HCT116 (cell line): Measurements from ENCODE around the gene NCCRP1. TPM values are rescaled to one million over a fixed set of nuclear protein-coding genes. Genes with fewer than 3 reads are reported as not detected.

Source experiments
- ATAC-seq: fragments of 200-7000 bp; cut with Tn5 transposase; 2 replicates; pipeline ENCODE4 v1.9.1; 2020; ENCODE audit warnings: mild to moderate bottlenecking, moderate library complexity
- BruUV-seq: library from RNA; stranded (reverse); fragments of 400-500 nt; replicated peaks from 2 replicates; lab custom pipeline; 2021; lab: Mats Ljungman, UMichigan
- CTCF ChIA-PET: fragments of 300-600 bp; sonication (Branson Sonifier 250); formaldehyde crosslinking; loops from one replicate; lab custom pipeline; 2021; ENCODE audit warnings: antibody characterized with exemption; lab: Charles Lee
- POLR2A ChIA-PET: fragments of 300-600, 350-600 bp; sonication (Branson Sonifier 250); formaldehyde crosslinking; loops from one replicate; lab custom pipeline; 2021; ENCODE audit warnings: antibody characterized with exemption; lab: Charles Lee
- RAD21 ChIA-PET, 2 experiments: fragments of 300-600 bp; sonication (Branson Sonifier 250); formaldehyde crosslinking; loops; one replicate each; lab custom pipeline; 2023; ENCODE audit warnings: low total read pairs in 2 of 2; ENCODE audit not compliant: uncharacterized antibody in 2 of 2, unreplicated experiment in 2 of 2, low non-redundant PET in 1 of 2; lab: Charles Lee
- DNase-seq: peaks from one replicate; pipeline ENCODE4 v3.0.0-alpha.2; 2010; ENCODE audit warnings: low read depth, low spot score
- H2AFZ ChIP-seq: fragments of 200-600 bp; shearing (Covaris generic), sonication (generic); 2 replicates; pipeline ENCODE4 v1.6.1; 2017; ENCODE audit warnings: low read depth, mixed run types, mixed read lengths, antibody characterized with exemption, low read length; ENCODE audit not compliant: poor library complexity, severe bottlenecking
- H3K27ac ChIP-seq: 2 replicates; pipeline ENCODE4 v1.5.1; 2012; ENCODE audit warnings: low read depth, low read length
- H3K27me3 ChIP-seq: fragments of 200-600 bp; sonication (generic); 2 replicates; pipeline ENCODE4 v1.6.1; 2016; ENCODE audit warnings: mixed run types, low read length, mixed read lengths; ENCODE audit not compliant: insufficient read depth
- H3K36me3 ChIP-seq, 2 experiments: fragments of 200-500 bp in 1 of 2; fragments of 200-600 bp in 1 of 2; sonication (Bioruptor generic) in 1 of 2; sonication (generic) in 1 of 2; 2 replicates each; pipeline versions ENCODE4 v1.5.1 to v1.6.1; 2014 to 2016; ENCODE audit warnings: low read length in 2 of 2, inconsistent platforms in 1 of 2, mixed read lengths in 1 of 2, mixed run types in 1 of 2; ENCODE audit not compliant: insufficient read depth in 2 of 2, control insufficient read depth in 1 of 2
- H3K4me1 ChIP-seq, 2 experiments: fragments of 200-600 bp in 1 of 2; sonication (generic) in 1 of 2; 2 replicates each; pipeline versions ENCODE4 v1.5.1 to v1.6.1; 2012 to 2017; ENCODE audit warnings: low read length in 2 of 2, inconsistent platforms in 1 of 2, mild to moderate bottlenecking in 1 of 2, mixed read lengths in 1 of 2, mixed run types in 1 of 2, moderate library complexity in 1 of 2; ENCODE audit not compliant: insufficient read depth in 2 of 2, control insufficient read depth in 1 of 2
- H3K4me2 ChIP-seq: fragments of 200-600 bp; sonication (generic); 2 replicates; pipeline ENCODE4 v1.6.1; 2017; ENCODE audit warnings: mixed run types, low read length, mixed read lengths
- H3K4me3 ChIP-seq, 2 experiments: fragments of 200-600 bp in 1 of 2; sonication (generic) in 1 of 2; replicated peaks in 1 of 2; 2 replicates each; pipeline ENCODE4 v1.5.1; 2011 to 2016; ENCODE audit warnings: low read length in 2 of 2, control low read depth in 1 of 2, low read depth in 1 of 2, mild to moderate bottlenecking in 1 of 2, mixed read lengths in 1 of 2, mixed run types in 1 of 2
- H3K79me2 ChIP-seq: fragments of 200-600 bp; sonication (generic); 2 replicates; pipeline ENCODE4 v1.6.1; 2017; ENCODE audit warnings: mild to moderate bottlenecking, mixed run types, low read length, moderate library complexity, mixed read lengths; ENCODE audit not compliant: insufficient read depth
- H3K9ac ChIP-seq: fragments of 200-600 bp; sonication (generic); 2 replicates; pipeline ENCODE4 v1.6.1; 2016; ENCODE audit warnings: low read length, mixed read lengths
- H3K9me2 ChIP-seq: fragments of 200-600 bp; sonication (generic), shearing (Covaris generic); 2 replicates; pipeline ENCODE4 v1.6.1; 2017; ENCODE audit warnings: mixed run types, mild to moderate bottlenecking, moderate library complexity; ENCODE audit not compliant: insufficient read depth
- H3K9me3 ChIP-seq, 2 experiments: fragments of 200-500 bp in 1 of 2; fragments of 200-600 bp in 1 of 2; sonication (Bioruptor generic) in 1 of 2; sonication (generic) in 1 of 2; 2 replicates each; pipeline ENCODE4 v1.6.1; 2014 to 2017; ENCODE audit warnings: low read length in 2 of 2, mixed read lengths in 2 of 2, inconsistent platforms in 1 of 2, low read depth in 1 of 2, mild to moderate bottlenecking in 1 of 2, mixed run types in 1 of 2, moderate library complexity in 1 of 2; ENCODE audit not compliant: control insufficient read depth in 1 of 2, insufficient read depth in 1 of 2
- H4K20me1 ChIP-seq: fragments of 200-600 bp; sonication (generic), shearing (Covaris generic); 2 replicates; pipeline ENCODE4 v1.6.1; 2017; ENCODE audit warnings: mixed run types, mild to moderate bottlenecking, moderate library complexity; ENCODE audit not compliant: insufficient read depth
- CBX3 ChIP-seq: IDR thresholded peaks from 2 replicates; pipeline ENCODE4 v1.6.1; 2012; ENCODE audit warnings: low read depth
- CEBPB ChIP-seq: IDR thresholded peaks from 2 replicates; pipeline ENCODE4 v1.6.1; 2012; ENCODE audit warnings: low read depth
- CTCF ChIP-seq, 3 experiments: fragments of 200-600 bp in 1 of 3; sonication (generic) in 1 of 3; IDR thresholded peaks in 2 of 3; conservative IDR thresholded peaks in 1 of 3; 2 replicates each; pipeline ENCODE4 v1.5.1; 2012 to 2017; ENCODE audit warnings: low read depth in 2 of 3, low read length in 2 of 3, antibody characterized with exemption in 1 of 3, borderline replicate concordance in 1 of 3, control low read depth in 1 of 3, mild to moderate bottlenecking in 1 of 3, mixed read lengths in 1 of 3, mixed run types in 1 of 3, moderate library complexity in 1 of 3; ENCODE audit not compliant: insufficient read depth in 1 of 3
- EGR1 ChIP-seq: IDR thresholded peaks from 2 replicates; pipeline ENCODE4 v1.6.1; 2012; ENCODE audit warnings: low read depth
- FOSL1 ChIP-seq: IDR thresholded peaks from 2 replicates; pipeline ENCODE4 v1.6.1; 2012; ENCODE audit warnings: low read depth
- MAX ChIP-seq: IDR thresholded peaks from 2 replicates; pipeline ENCODE4 v1.6.1; 2012
- POLR2A ChIP-seq: IDR thresholded peaks from 2 replicates; pipeline ENCODE4 v1.7.0; 2011; ENCODE audit warnings: borderline replicate concordance; ENCODE audit not compliant: insufficient read depth, insufficient read length; ENCODE audit errors: extremely low read depth
- POLR2AphosphoS5 ChIP-seq: IDR thresholded peaks from 2 replicates; pipeline ENCODE4 v1.6.1; 2011; ENCODE audit warnings: mild to moderate bottlenecking, low read depth, low read length, moderate library complexity
- RAD21 ChIP-seq: IDR thresholded peaks from 2 replicates; pipeline ENCODE4 v1.6.1; 2012; ENCODE audit warnings: low read depth, mild to moderate bottlenecking
- SP1 ChIP-seq: IDR thresholded peaks from 2 replicates; pipeline ENCODE4 v1.6.1; 2012; ENCODE audit warnings: low read depth
- SRF ChIP-seq: IDR thresholded peaks from 2 replicates; pipeline ENCODE4 v1.6.1; 2012; ENCODE audit warnings: low read depth
- ZFX ChIP-seq: fragments of 450-650 bp; IDR thresholded peaks from 2 replicates; pipeline ENCODE4 v1.6.1; 2017
- intact Hi-C: fragments of 100-400 bp; cut with micrococcal nuclease; formaldehyde crosslinking; loops from 2 replicates; pipeline ENCODE4 v1.10.0; 2022
- total RNA-seq: library from RNA; stranded (reverse); gene quantifications from one replicate; pipeline ENCODE4 v1.2.1, GENCODE V29; 2021; ENCODE audit not compliant: unreplicated experiment
- TF ChIP-seq, protein P1 (sequence below): IDR thresholded peaks from 2 replicates; pipeline ENCODE4 v1.6.1; 2011; ENCODE audit warnings: mild to moderate bottlenecking, low read length, moderate library complexity; ENCODE audit not compliant: insufficient replicate concordance; ENCODE audit errors: extremely low read depth

Gene NCCRP1
- total RNA-seq, 1 experiment from 2014 or later = 0.12 TPM

DNA sequence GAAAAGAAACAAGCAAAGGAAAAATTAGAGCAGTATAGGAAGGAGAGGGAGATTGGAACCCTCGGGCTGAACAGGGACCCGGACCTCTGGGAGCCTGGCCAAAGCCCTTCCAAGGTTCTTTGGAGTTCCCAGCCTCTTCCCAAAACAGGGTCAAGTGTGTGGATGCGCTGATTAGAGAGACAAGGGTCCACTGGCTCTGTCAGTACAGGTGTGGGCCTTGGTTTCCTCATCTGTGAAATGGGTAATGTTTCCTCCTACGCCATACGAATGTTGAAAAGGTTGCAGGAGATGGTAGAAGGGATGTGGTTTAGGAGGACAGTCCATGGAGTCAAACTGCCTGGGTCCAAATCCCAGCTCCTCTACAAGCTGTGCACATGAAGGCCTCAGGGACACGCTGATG lies 9.4 kb downstream of the NCCRP1 start:
- Histone ChIP-seq H3K9ac (no peak overlapping the region), H2AFZ (no peak overlapping the region), H3K27ac (no peak overlapping the region), H4K20me1 (no peaks in the 10 kb centered on the region), H3K4me2 (no peak overlapping the region), H3K36me3 (no peaks in the 10 kb centered on the region), H3K9me2 (no peaks in the 10 kb centered on the region), H3K79me2 (no peaks in the 10 kb centered on the region), H3K4me3 (no peak overlapping the region), H3K27me3 (no peaks in the 10 kb centered on the region), H3K9me3 (no peaks in the 10 kb centered on the region), H3K4me1 (peaks cover 7 to 8% of the 10 kb centered on the region in 2 experiments; a peak in 3 of 4 replicates)
- BruUV-seq = no TSS peak
- TF ChIP-seq MAX (no peak), POLR2AphosphoS5 (no peak), SP1 (no peak), EGR1 (no peak), ZFX (no peak), CTCF (IDR thresholded peaks at IDR 0.05 in 2 of 3, conservative IDR thresholded peaks at IDR 0.05 in 1 of 3; ENCODE audit: borderline replicate concordance in 1 of 3, insufficient read depth in 1 of 3, low read depth in 2 of 3, low read length in 2 of 3) (no peak), CBX3 (no peak), CEBPB (no peak), POLR2A (no peak), RAD21 (no peak), FOSL1 (no peak), SRF (no peak)
- TF ChIP-seq, protein P1, sequence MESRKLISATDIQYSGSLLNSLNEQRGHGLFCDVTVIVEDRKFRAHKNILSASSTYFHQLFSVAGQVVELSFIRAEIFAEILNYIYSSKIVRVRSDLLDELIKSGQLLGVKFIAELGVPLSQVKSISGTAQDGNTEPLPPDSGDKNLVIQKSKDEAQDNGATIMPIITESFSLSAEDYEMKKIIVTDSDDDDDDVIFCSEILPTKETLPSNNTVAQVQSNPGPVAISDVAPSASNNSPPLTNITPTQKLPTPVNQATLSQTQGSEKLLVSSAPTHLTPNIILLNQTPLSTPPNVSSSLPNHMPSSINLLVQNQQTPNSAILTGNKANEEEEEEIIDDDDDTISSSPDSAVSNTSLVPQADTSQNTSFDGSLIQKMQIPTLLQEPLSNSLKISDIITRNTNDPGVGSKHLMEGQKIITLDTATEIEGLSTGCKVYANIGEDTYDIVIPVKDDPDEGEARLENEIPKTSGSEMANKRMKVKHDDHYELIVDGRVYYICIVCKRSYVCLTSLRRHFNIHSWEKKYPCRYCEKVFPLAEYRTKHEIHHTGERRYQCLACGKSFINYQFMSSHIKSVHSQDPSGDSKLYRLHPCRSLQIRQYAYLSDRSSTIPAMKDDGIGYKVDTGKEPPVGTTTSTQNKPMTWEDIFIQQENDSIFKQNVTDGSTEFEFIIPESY = no peak
- DNase-seq (no peak), ATAC-seq (no peak)
- POLR2A ChIA-PET = no interaction called here
- CTCF ChIA-PET = interaction anchor here (2.1 kb wide), 1 partner anchor 84 kb away, joined by 4 read pairs; no protein-coding TSS in a partner anchor
- intact Hi-C loops = no loop called here
- RAD21 ChIA-PET = interaction anchor here in 1 of 2 experiments (0.7 kb wide), 1 partner anchor 772 kb away, joined by 4 read pairs; no protein-coding TSS in a partner anchor
